AG08395 (cell line): ENCODE measurements around the gene EML4.

Experiments
- DNase-seq: peaks from one replicate; pipeline ENCODE4 v3.0.0; 2012; ENCODE audit warnings: mixed read lengths, low spot score

The EML4 gene

DNA sequence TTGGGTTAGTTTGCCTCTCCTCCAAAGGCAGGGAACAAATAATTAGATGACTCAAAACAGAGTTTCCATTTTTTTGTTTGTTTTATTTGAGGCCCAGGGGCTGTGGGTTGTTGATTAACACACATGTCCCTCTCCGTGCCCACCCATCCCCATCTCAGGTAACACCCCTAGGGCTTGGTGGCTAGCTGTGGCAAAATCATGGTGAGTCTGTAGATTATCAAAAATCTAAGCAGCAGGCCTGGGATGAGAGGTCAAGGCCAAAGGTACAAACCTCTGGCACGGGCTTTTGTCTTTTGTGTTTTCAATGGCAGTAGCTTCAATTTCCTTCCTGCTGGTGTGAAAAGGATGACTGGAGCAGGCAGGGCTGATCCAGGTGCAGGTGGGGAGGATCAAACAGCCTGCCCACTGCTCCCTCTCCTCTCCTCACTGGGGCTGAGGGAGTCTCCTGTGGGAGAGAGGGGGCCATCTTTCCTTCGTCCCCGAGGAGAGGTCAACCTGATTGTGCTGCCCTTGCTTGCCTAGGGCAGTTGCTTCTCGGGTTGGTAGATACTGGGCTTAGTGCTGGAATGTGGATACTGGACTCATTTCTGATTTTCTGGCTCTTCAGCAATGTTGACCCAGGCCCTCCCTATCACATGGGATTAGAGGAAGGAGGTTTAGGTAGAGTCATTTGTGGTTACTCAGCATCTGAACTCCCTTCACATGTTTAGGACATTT is 31.9 kb upstream of the EML4 start:
- DNase-seq = no peak

DNA sequence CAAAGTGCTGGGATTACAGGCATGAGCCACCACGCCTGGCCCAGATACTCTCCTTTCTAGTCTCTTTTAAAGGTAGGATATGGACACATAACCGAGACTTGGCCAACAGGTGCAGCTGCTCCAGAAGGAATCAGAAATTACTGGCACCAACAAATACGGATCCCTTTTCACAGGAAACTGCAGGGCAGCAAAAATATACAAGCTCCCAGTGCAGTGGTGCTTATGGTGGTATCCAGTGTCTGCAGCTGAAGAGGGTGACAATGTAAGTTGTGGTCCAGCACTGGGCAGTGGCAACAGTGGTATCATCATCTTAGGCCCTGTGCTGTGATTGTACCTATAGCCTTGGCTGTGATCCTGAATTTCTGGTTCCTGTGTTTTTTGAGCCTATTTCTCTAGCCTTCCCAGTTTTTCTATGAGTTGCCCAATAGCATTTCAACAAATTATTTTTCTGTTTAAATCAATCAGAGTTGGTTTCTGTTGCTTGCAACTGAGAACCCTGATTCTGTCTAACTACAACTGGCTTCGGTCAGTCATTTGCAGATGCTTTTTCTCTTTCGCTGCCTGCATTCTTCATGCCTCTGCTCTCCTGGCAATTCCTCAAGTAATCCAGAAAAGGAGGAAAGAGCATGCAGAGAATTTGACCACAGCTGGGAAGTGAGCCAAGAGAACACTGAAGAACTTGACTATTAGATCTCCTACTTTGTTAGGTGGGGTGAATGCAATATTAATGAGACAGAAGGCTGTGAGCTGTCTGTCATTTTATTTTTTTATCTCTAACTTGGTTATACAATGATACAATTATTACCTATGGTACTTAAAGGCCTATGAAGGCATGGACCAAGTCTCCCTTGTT is 30.8 kb upstream of the EML4 start:
- peak; percentile 72 for DNase-seq

DNA sequence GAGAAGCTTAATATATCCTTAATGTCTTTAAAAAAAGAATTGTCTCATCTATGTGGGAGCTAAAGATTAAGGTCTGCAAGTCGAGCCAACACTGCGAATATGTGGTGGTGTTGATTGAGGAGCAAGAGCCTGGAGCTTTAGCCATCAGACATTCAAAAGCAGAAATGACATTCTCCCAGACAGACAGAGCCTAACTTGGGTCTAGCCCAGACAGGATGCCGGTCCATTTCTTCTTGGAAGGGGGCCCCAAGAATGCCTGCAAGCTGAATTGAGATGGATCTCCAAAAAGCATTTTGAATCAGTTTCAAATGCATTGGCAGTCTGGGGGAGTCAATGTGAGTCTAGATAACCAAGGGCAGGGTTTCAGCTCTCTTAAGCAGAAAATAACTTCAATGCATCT is 30.1 kb upstream of the EML4 start:
- DNase-seq = no peak

DNA sequence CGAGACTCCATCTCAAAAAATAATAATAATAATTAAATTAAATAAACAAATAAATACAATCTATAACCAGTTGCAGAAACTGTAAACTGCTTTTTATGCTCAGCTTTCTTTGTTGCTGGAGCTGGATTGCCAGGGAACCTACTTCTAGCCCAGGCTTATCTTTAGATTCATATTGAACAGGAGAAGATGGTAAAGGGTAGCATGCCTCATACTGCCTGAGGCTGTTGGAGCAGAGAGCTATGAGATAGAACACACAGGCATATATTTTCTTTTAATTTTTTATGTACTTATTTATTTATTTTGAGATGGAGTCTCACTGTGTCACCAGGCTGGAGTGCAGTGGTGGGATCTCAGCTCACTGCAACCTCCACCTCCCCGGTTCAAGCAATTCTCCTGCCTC is 28.7 kb upstream of the EML4 start:
- no peak for DNase-seq

DNA sequence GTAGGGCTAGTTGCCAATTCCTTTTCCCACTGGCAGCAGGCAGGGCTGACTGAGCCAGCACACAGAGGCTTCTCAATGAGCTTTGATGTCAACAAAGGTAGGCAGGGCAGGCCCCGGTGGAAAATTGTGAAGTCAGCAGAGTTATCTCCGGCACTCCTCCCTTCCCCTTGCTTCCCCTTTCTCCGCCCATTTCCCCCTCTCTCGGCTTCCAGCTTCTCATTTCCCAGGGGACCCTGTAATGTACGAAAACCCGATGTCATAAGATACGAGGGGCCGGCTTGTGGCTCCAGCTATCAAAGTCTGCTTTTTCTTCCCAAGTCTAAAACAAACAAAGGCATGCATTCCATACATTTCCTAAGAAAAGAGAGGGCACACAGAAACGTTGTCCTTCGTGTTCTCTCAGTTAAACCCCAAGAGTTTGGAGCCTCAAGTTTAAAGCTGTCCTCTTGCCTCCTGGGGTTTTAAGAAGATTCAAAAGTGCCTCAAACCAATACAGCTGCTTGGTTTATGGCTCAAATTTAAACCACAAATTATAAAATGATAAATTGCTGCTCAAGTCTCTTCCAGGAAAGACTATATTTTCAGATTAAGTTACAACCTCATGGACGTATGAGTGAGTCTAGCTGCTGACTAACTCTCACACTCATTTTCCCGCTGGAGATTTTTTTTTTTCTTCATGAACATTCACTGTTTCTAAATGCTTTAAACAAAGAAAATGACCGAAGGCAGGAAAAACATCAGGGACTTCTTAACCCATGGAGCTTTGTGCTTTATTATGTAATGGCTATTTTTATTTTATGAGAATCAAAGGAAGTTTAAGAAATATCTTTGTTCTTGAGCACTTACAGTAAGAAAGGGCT is 27.2 kb upstream of the EML4 start:
- DNase-seq = peak; percentile 61

DNA sequence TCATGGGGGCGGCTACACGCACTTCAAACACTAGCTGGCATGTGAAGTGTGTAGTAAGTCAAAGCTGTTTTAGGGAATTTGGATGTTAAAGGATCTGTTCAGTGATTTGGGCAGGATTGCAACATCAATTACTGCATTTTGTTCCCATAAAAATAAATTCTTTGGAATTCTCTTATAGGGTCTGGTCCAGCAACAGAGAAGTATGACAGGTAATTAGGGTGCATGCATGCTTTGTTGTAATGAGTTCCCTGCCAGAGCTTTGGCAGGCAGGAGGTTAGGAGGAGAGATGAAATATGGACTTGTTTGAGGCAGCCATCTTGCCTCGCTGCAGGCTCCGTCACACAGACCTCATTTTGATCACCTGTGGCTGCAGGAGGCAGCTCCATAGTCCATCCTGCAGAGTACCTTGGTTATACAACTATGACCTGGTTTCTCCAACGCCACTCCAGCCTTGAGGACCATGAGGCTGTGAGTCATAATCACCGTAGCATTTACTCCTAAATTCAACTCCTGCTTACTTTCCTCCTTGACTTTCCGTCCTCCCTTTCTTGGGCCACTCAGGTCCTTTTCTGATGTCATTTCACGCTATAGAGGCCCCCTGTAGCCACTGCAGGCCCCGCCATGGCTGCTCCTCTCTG is 26.5 kb upstream of the EML4 start:
- no peak for DNase-seq

DNA sequence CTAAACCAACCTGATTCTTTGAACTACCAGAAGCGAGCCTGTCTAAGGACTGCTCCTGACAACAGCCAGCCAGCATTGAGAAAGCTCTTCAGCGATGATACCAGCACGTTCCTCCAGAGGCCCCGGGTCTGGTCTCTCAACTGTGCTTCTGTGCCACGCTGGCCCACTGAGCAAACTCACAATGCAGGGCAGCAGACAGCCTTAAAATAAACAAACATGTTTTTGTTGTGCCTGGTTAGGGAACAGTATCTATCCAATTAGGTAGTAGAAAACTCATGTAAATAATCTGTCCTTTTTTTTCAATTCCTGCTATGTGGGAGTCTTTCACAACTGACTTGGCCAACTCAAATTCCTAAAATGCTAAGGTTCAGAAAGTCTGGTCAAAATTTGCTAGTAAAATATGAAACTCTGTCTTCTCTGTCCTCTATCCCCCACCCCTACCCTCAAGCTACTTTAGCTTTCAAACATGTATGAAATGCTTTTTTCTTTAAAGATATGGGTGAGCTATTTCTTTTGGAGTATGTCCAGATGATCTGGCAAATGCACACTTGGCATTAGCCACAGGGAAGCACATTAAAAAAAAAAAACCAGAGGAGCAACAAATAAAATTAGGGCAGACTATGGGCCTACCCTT is 21.4 kb upstream of the EML4 start:
- peak; percentile 54 for DNase-seq

DNA sequence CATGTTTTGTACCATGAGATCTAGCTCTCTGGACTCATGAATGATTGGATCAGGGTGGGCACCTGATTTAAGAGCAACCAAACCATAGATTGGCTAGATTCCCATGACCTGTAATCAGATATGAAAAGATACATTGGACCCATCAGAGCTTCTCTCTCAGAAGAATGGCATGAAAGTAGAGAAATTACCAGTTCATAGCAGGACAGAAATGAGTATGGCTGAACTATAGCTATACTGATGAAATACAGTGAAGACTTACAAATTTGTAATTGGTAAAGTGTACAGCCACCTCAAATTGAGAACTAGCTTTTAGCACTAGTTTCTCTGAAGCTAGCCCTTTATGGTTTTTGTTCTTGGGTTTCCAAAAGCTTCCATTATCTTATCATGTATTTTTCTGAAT is 19.0 kb upstream of the EML4 start:
- DNase-seq = no peak

DNA sequence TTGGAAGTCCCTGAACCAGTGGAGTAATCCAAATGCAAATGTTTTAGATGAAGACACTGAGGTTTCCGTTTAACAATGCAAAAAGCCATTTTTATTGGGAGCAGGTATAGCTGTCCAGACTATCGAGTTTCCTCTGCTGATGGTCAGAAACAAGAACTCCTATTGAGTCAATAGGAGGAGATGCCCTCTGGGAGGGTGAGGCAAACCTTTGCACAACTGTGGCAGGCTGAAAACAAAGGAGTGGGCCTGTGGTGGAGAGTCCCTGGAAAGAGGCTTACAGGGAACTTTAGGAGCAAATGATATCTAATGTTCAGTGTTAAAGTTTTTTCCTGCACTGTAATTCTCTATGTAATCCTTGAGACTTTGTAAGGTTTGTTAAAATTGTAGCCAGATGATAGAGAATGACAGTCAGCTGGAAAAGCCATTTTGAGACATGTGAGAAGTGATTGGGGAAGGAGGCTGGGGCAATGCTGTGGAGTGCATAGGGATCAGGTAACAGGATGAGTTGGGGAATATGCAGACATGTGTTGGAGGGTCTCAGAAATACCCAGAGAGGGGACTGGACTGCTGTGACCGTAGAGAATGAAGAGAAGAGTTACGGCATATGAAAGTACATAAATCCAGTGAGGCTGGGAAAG is 15.1 kb upstream of the EML4 start:
- no peak for DNase-seq

DNA sequence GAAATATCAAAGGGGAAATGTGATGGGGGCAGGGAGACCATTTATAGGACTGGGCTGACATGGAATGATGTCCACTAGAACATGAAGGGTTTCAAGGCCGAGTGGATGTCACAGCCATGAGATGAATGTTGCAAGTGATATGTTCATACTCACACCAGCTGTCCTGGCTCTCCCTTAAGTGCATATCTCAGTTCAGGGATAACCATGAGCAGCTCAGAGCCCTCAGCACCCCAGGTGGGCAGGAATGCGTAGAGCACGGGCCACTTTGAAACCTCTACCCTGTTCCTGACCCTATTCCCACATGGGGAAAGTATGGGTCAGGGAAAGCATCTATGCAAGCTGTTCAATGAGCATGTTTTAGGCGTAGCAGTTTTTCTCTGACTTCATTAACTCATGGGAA is 12.4 kb upstream of the EML4 start:
- no peak for DNase-seq

DNA sequence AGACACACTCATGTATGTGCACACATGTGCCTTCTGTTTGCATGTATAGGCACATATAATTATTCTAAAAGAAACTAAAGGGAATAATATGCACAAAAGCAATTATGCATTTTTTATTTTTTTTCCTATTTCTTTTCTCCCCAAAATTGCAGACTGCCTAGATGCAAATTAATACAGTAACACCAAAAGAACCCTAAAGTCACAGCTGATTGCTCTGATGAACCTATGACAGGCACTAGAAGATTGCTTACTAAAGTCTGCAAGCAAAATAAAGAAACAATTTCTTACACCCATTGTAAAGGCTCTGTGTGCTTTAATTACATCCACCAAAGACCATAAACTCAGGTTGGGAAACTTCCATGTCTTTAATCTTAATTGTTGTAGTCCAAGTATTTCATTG is 7.7 kb upstream of the EML4 start:
- DNase-seq = no peak

DNA sequence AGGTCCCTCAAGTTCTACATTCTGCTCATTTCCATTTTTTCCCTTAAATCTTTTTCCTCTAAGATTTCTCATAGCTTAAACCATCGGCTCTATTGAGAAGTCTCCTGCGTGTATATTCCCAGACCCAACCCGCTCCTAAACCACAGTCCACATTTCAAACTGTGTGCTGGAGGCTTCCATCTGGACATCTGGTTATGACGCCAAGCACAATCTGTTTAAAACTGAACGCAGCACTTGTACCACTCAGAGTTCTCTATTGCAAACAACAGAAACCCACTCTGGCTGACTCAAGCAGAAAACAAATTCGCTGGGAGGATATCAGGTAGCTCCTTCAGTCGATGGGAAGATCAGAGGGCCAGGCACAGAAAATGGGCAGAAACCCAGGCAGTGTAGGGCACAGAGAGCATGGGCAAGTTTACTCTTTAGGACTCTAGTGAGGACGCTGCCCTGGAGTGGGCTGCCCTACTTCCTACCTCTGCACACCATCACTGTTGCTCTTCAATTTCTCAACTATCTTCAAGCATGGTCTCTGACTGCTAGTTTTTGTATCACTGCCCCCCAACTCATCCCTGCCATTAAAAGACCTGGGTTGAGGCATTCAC is 5.6 kb upstream of the EML4 start:
- no peak for DNase-seq

DNA sequence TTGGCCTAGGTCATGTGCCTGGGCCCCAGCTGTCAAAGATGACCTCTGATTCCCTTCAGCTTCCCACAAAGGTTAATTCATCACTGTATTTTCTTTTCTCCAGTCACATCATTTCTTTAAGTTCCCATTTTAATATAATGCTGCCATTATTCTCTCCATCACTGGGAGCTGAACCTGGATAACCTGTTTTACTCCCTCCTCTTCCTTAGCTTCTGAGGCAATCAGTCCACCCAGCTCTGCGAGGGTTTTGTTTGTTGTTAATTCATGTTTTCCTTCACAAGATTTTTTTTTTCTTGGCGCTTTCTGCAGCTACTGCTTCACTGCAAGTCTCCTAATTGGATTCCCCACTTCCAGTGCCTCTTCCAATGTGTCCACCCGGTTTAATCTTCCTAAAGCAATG is 5.1 kb upstream of the EML4 start:
- no peak for DNase-seq

DNA sequence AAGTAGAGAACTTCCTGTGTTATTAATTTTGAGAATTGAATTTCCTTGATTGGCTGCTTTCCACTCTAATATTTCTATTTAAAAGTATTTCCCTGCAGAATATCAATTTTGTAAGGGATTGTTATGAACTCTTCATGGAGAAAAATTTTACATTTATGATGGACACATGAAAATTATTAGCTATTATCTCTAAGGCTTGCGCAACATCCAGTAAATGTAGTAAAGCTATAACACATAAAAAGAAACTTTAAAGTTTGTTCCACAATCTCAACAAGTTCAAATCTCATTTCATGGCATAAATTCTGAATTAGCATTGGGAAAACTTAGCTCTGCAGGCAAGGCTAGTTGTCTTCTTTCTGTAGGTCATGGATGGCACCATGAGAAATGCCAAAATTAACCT is 4.2 kb upstream of the EML4 start:
- no peak for DNase-seq

DNA sequence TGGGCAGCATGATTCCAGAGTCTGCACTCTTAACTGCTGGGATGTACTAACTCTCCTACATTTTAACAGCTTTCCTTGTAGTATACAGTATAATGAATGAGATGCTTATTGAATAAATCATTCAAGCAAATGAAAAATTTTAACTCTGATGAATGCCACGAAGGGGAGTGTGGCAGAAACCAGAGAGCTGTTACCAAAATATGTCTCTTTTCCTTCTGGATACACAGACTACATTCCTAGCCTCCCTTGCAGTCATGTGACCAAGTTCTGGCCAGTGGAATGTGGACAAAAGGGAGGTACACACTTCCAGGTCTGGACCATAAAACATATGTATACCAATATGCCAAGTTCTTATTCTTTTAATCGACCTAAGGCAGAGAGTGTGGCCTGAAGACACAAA is 1.7 kb upstream of the EML4 start:
- no peak for DNase-seq

DNA sequence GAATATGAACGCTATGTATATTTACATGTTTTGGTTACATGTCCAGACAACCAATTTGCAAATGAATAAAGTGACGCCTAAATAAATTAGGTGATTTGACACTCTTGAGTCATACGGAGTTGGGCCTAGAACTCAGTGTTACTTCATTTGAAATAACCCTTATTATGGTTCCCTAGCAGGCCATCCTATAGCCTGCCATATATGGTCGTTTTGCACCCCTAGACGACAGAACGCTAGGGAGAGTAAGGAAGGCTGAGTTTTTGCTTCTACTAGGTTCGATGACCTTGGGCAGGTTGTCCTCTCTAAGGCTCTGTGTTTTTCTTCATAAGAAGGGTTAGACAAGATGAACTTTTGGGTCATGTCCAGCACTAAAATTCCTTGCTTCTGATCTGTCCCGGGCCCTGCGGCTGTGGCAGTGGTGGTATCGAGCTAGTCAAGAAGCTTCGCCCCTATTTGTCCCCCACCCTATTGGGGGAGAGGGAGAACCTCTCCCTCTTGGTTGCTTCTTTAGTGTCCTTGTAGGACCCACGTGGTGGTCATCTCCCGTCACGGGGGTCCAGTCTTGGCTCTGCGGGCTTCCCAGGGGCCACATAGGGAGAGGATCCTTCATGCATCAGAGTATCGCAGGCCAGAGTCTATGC is 574 bp upstream of the EML4 start:
- no peak for DNase-seq

DNA sequence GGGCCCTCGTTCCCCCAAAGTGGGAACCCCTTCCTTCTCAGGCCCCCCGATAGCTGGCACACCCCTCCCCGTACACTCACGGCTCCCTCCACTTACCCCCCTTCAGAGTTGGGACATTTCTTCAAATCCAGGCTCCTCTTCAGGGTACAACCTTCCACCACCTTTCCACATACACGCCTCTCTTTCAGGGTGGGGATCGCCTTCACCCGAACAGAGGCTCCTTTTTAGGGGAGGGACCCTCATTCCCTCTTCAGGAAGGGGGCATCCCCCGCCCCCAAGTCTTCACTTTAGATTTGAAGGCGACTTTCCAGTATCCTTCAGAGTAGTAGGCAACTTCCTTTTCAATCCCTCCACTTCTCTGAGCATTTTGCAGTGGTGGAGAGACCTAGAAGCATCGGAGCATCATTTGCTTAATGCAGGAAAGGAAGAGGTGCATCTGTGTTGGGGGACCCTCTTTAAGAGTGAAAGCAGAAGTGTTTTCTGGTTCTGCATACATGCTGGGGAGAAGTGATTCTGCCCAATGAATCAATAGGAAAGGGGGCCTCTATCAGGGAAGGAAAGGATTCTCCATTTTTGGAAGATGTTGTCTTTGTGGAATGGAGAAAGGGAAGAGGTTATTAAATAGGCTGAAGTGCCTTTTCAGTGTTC is 845 bp downstream of the EML4 start:
- no peak for DNase-seq

DNA sequence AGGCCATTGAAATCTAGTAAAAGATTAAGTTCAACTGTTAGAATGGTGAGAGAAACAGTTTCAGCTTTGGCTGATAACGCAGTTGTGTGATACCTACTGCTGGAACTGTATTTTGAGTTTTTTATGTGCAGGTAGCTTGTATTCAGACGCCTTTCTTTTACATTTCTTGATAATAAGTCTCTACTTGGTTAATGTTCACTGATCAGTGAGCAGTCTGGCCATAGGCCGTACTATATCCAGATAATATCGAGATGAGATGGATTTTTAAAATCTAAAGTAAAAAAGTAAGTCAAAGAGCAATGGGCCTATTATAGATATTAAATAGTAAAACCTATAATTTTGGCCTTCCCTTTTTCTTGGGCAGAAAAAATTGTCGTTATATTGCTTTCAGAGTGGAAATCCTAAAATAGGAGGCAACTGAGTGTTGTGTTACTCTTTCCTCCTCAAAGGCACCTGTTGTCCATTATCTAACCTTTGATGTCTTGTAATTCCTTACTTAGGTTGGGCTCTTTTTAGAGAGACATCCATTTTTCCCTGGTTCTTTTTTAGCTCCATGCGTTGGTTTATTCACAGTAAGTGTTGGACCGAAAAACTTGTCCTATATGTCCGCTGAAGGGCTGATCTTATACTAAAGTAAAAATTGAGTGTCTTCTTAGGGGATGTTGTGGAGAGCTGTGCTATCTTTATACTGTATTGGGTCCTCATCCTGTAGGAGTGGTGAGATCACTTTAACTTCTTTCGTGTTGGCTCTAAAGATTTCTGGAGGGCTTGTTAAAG is 1.7 kb downstream of the EML4 start:
- no peak for DNase-seq

DNA sequence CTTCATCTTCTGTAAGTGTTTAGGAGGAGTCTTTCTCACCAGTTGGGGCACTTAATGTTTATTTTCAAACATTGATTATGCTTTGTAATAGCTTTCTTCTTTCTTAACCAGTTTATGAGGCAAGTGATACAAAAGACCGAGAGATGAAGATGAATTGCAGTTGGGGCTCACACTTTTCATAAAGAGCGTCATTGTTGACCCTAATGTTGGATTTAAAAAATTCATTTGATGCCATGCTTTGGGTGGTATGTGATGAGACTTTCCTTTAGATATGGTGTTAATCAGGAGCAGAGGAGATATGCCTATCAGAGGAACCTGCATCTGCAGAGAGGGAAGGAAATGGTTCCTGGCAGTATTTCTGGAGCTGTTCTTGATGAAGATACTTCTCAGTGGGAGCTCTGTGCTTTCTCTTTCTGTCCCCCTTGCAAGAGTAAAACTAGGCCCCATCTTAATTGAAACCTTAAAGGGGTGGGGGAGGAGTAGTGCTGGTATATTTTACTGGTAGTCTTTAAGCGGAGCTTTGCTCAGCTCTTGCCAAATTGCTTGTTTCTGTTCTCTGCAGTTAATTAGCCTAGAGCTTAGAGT is 2.3 kb downstream of the EML4 start:
- no peak for DNase-seq
